ENCODE results near the gene ZNF329. TPM values are rescaled to one million over a fixed set of nuclear protein-coding genes. Genes with fewer than 3 reads are reported as not detected.

ZNF329 gene
- total and polyA plus RNA-seq, 2 of the 13 experiments (the other 11 are each of a cell fraction or from before 2014, with no cell fraction given), result 3.8 to 9.6 TPM

- no peak for TF ChIP-seq CEBPZ (IDR thresholded peaks at IDR 0.05; ENCODE audit: low read length)
- TF ChIP-seq FOXK2 (IDR thresholded peaks at IDR 0.05), result no peak
- TF ChIP-seq SP1 (IDR thresholded peaks at IDR 0.05), result no peak
- TF ChIP-seq SP1 (CRISPR knock-in tag; IDR thresholded peaks at IDR 0.05), result peak; percentile 21; the same call in 1 of the 2 replicates
- TF ChIP-seq SIX4 (CRISPR knock-in tag; IDR thresholded peaks at IDR 0.05), result no peak
- TF ChIP-seq IRX3 (CRISPR knock-in tag; IDR thresholded peaks at IDR 0.05; ENCODE audit: borderline replicate concordance, low read depth), result 0 out of 2 replicates have a peak, but pooled peaks have one; percentile 71
- TF ChIP-seq CHD2 (IDR thresholded peaks at IDR 0.05; ENCODE audit: low read depth, low read length), result 0 out of 2 replicates have a peak, but pooled peaks have one; percentile 16
- no peak for TF ChIP-seq TOE1 (CRISPR knock-in tag; IDR thresholded peaks at IDR 0.05)
- 0 out of 2 replicates have a peak, but pooled peaks have one; percentile 35 for TF ChIP-seq ZNF770 (CRISPR knock-in tag; IDR thresholded peaks at IDR 0.05)
- peak; percentile 9 for TF ChIP-seq SKI (IDR thresholded peaks at IDR 0.05; ENCODE audit: partially characterized antibody)
- 0 out of 2 replicates have a peak, but pooled peaks have one; percentile 21 for TF ChIP-seq USF2 (IDR thresholded peaks at IDR 0.05; ENCODE audit: low read depth, low read length)
- TF ChIP-seq USF2 (CRISPR knock-in tag; IDR thresholded peaks at IDR 0.05; ENCODE audit: borderline replicate concordance), result no peak
- TF ChIP-seq DNMT1 (CRISPR knock-in tag; IDR thresholded peaks at IDR 0.05), result no peak; the same call in 1 of the 2 replicates
- peak; percentile 33; the same call in 1 of the 2 replicates for TF ChIP-seq ZNF839 (CRISPR knock-in tag; IDR thresholded peaks at IDR 0.05; ENCODE audit: borderline replicate concordance)
- TF ChIP-seq IKZF4 (CRISPR knock-in tag; IDR thresholded peaks at IDR 0.05; ENCODE audit: borderline replicate concordance, low read depth, not compliant biosample characterization), result no peak
- peak; percentile 95 for TF ChIP-seq PHF8 (CRISPR knock-in tag; IDR thresholded peaks at IDR 0.05)
- TF ChIP-seq RBFOX2 (IDR thresholded peaks at IDR 0.05; ENCODE audit: low read depth, low read length), result peak; percentile 93
- no peak for TF ChIP-seq ZFP37 (CRISPR knock-in tag; IDR thresholded peaks at IDR 0.05; ENCODE audit: borderline replicate concordance)
- no peak for TF ChIP-seq PITX1 (CRISPR knock-in tag; IDR thresholded peaks at IDR 0.05)
- no peak for TF ChIP-seq ZFP36L1 (CRISPR knock-in tag; IDR thresholded peaks at IDR 0.05)
- peak; percentile 69 for TF ChIP-seq MED1 (CRISPR knock-in tag; IDR thresholded peaks at IDR 0.05)
- TF ChIP-seq SIN3B (IDR thresholded peaks at IDR 0.05; ENCODE audit: low read length), result no peak
Measured at GRCh38 chr19:58154679-58155648, 4.4 kb upstream of the ZNF329 start (continued).
